ENCODE measurements around the gene GPR152.

The GPR152 gene

GRCh38 chr11:67470337-67471002 lies 17.9 kb upstream of the GPR152 start:
- Histone ChIP-seq H3K36me3 (ENCODE audit: insufficient read depth, low read length) (no peaks in the 10 kb centered on the region; the same call in 1 of the 2 replicates), H4K20me1 (ENCODE audit: insufficient read depth, low read length) (no peaks in the 10 kb centered on the region), H3K27ac (ENCODE audit: low read depth, low read length, poor library complexity, severe bottlenecking) (no peak overlapping the region), H3K4me3 (ENCODE audit: low read depth, low read length, poor library complexity, severe bottlenecking) (no peak overlapping the region), H3K79me2 (ENCODE audit: insufficient read depth, low read length) (no peaks in the 10 kb centered on the region), H3K9me3 (ENCODE audit: low read length) (no peaks in the 10 kb centered on the region), H3K4me1 (ENCODE audit: insufficient read depth, low read length, severe bottlenecking) (peaks cover 35% of the 10 kb centered on the region), H2AFZ (ENCODE audit: low read length) (no peak overlapping the region), H3F3A (ENCODE audit: insufficient read depth, low read length) (peaks cover 8% of the 10 kb centered on the region; the same call in 1 of the 2 replicates), H3K9ac (ENCODE audit: low read length) (no peak overlapping the region), H3K9me2 (ENCODE audit: low read depth, low read length) (no peaks in the 10 kb centered on the region), H3K4me2 (ENCODE audit: low read length) (no peak overlapping the region), H3K27me3 (ENCODE audit: insufficient read depth, low read length) (no peaks in the 10 kb centered on the region)
- TF ChIP-seq CTCF (IDR thresholded peaks at IDR 0.05; ENCODE audit: low read length) (no peak), EZH2 (IDR thresholded peaks at IDR 0.05; ENCODE audit: borderline replicate concordance, low read length) (no peak)

GRCh38 chr11:67469508-67469811 lies 16.9 kb upstream of the GPR152 start:
- H3K9me3 ChIP-seq (ENCODE audit: low read length) = no peaks in the 10 kb centered on the region
- H3F3A ChIP-seq (ENCODE audit: insufficient read depth, low read length) = peaks cover 8% of the 10 kb centered on the region; the same call in 1 of the 2 replicates
- H4K20me1 ChIP-seq (ENCODE audit: insufficient read depth, low read length) = no peaks in the 10 kb centered on the region
- no peaks in the 10 kb centered on the region for H3K9me2 ChIP-seq (ENCODE audit: low read depth, low read length)
- peaks cover 7% of the 10 kb centered on the region; the same call in 1 of the 2 replicates for H3K36me3 ChIP-seq (ENCODE audit: insufficient read depth, low read length)
- H3K27ac ChIP-seq (ENCODE audit: low read depth, low read length, poor library complexity, severe bottlenecking) = no peak overlapping the region
- H3K4me1 ChIP-seq (ENCODE audit: insufficient read depth, low read length, severe bottlenecking) = peaks cover 39% of the 10 kb centered on the region
- peak overlapping the region; percentile 77 for H3K4me2 ChIP-seq (ENCODE audit: low read length)
- peak overlapping the region; percentile 81; the same call in 1 of the 2 replicates for H2AFZ ChIP-seq (ENCODE audit: low read length)
- peak overlapping the region; percentile 75 for H3K4me3 ChIP-seq (ENCODE audit: low read depth, low read length, poor library complexity, severe bottlenecking)
- peak overlapping the region; percentile 81 for H3K9ac ChIP-seq (ENCODE audit: low read length)
- H3K79me2 ChIP-seq (ENCODE audit: insufficient read depth, low read length) = peaks cover 3% of the 10 kb centered on the region; the same call in 1 of the 2 replicates
- no peaks in the 10 kb centered on the region for H3K27me3 ChIP-seq (ENCODE audit: insufficient read depth, low read length)
- no peak for TF ChIP-seq EZH2 (IDR thresholded peaks at IDR 0.05; ENCODE audit: borderline replicate concordance, low read length)
- no peak; the same call in 1 of the 2 replicates for TF ChIP-seq CTCF (IDR thresholded peaks at IDR 0.05; ENCODE audit: low read length)

GRCh38 chr11:67468759-67469507 lies 16.4 kb upstream of the GPR152 start, which contains the start of gene TMEM134:
TMEM134 (minus strand) TSS chr11:67469251; CDS start chr11:67469192, 59 bp downstream.
- Histone ChIP-seq H3K27me3 (ENCODE audit: insufficient read depth, low read length) (no peaks in the 10 kb centered on the region), H3F3A (ENCODE audit: insufficient read depth, low read length) (peaks cover 8% of the 10 kb centered on the region; the same call in 1 of the 2 replicates), H3K4me3 (ENCODE audit: low read depth, low read length, poor library complexity, severe bottlenecking) (peak within 1 kb of the TSS; percentile 75), H3K9me3 (ENCODE audit: low read length) (no peaks in the 10 kb centered on the region), H3K4me1 (ENCODE audit: insufficient read depth, low read length, severe bottlenecking) (peaks cover 45% of the 10 kb centered on the region), H3K9me2 (ENCODE audit: low read depth, low read length) (no peaks in the 10 kb centered on the region), H3K36me3 (ENCODE audit: insufficient read depth, low read length) (peaks cover 7% of the 10 kb centered on the region; the same call in 1 of the 2 replicates), H3K4me2 (ENCODE audit: low read length) (peak within 1 kb of the TSS; percentile 77), H3K79me2 (ENCODE audit: insufficient read depth, low read length) (peaks cover 3% of the 10 kb centered on the region; the same call in 1 of the 2 replicates), H4K20me1 (ENCODE audit: insufficient read depth, low read length) (no peaks in the 10 kb centered on the region), H2AFZ (ENCODE audit: low read length) (peak within 1 kb of the TSS; percentile 81; the same call in 1 of the 2 replicates), H3K27ac (ENCODE audit: low read depth, low read length, poor library complexity, severe bottlenecking) (peak within 1 kb of the TSS; percentile 96), H3K9ac (ENCODE audit: low read length) (peak within 1 kb of the TSS; percentile 86)
- TF ChIP-seq EZH2 (IDR thresholded peaks at IDR 0.05; ENCODE audit: borderline replicate concordance, low read length) (no peak), CTCF (IDR thresholded peaks at IDR 0.05; ENCODE audit: low read length) (peak; percentile 64)

Measured in OCI-LY1 (cell line).